H1 (cell line): ENCODE results near the gene ZNF548. TPM values are rescaled to one million over a fixed set of nuclear protein-coding genes. Genes with fewer than 3 reads are reported as not detected.
A peak's percentile ranks its signal among the peaks of the same experiment; 100 is the strongest.

ENCODE experiments used
- ATF2 ChIP-seq: IDR thresholded peaks from 2 replicates; pipeline ENCODE4 v1.6.1; 2012; ENCODE audit warnings: low read length, inconsistent platforms
- CTBP2 ChIP-seq: IDR thresholded peaks from 2 replicates; pipeline ENCODE4 v1.7.0; 2011; ENCODE audit warnings: borderline replicate concordance, mild to moderate bottlenecking, moderate library complexity, mixed read lengths, low read length; ENCODE audit not compliant: insufficient read depth, insufficient read length
- CTCF ChIP-seq, 3 experiments: IDR thresholded peaks; 1 replicate in 2 of 3; 2 replicates in 1 of 3; pipeline versions ENCODE4 v1.5.1 to v1.6.1; 2011; ENCODE audit warnings: low read length in 3 of 3, mild to moderate bottlenecking in 3 of 3, inconsistent platforms in 2 of 3, low read depth in 1 of 3, moderate library complexity in 1 of 3; ENCODE audit not compliant: insufficient read depth in 1 of 3; ENCODE audit errors: control extremely low read depth in 1 of 3
- EP300 ChIP-seq, 2 experiments: IDR thresholded peaks; 1 replicate in 1 of 2; 2 replicates in 1 of 2; pipeline ENCODE4 v1.6.1; 2011 to 2012; ENCODE audit warnings: low read depth in 2 of 2, low read length in 2 of 2, mild to moderate bottlenecking in 2 of 2, borderline replicate concordance in 1 of 2, inconsistent platforms in 1 of 2, moderate library complexity in 1 of 2
- FOSL1 ChIP-seq: IDR thresholded peaks from 2 replicates; pipeline ENCODE4 v1.6.1; 2011; ENCODE audit warnings: mild to moderate bottlenecking, low read depth, low read length, moderate library complexity; ENCODE audit not compliant: insufficient read depth
- GABPA ChIP-seq: IDR thresholded peaks from 2 replicates; pipeline ENCODE4 v1.6.1; 2011; ENCODE audit warnings: mild to moderate bottlenecking, low read length, moderate library complexity, borderline replicate concordance; ENCODE audit not compliant: insufficient read depth
- HDAC2 ChIP-seq, 2 experiments: fragments of 300-600 bp in 1 of 2; sonication (generic) in 1 of 2; IDR thresholded peaks; 2 replicates each; pipeline ENCODE4 v1.6.1; 2011 to 2012; ENCODE audit warnings: low read depth in 2 of 2, low read length in 2 of 2, mild to moderate bottlenecking in 2 of 2, moderate library complexity in 2 of 2, borderline replicate concordance in 1 of 2, inconsistent platforms in 1 of 2
- JUND ChIP-seq: IDR thresholded peaks from 2 replicates; pipeline ENCODE4 v1.6.1; 2011; ENCODE audit warnings: mild to moderate bottlenecking, improper control_type of control experiment, low read length
- KDM4A ChIP-seq: IDR thresholded peaks from one replicate; pipeline ENCODE4 v1.7.1; 2012; ENCODE audit warnings: low read depth, mild to moderate bottlenecking, moderate library complexity, low read length, inconsistent platforms; ENCODE audit not compliant: severe bottlenecking
- MAFK ChIP-seq: IDR thresholded peaks from 2 replicates; pipeline ENCODE4 v1.6.1; 2012; ENCODE audit warnings: low read depth, mild to moderate bottlenecking, improper control_type of control experiment, low read length
- NRF1 ChIP-seq: IDR thresholded peaks from 2 replicates; pipeline ENCODE4 v1.6.1; 2011; ENCODE audit warnings: mild to moderate bottlenecking, low read depth, low read length, improper control_type of control experiment
- POLR2AphosphoS5 ChIP-seq: IDR thresholded peaks from 2 replicates; pipeline ENCODE4 v1.6.1; 2011; ENCODE audit warnings: low read depth, low read length
- SAP30 ChIP-seq: fragments of 300-600 bp; sonication (generic); IDR thresholded peaks from 2 replicates; pipeline ENCODE4 v1.7.1; 2012; ENCODE audit warnings: low read length, moderate library complexity, mild to moderate bottlenecking, inconsistent platforms; ENCODE audit not compliant: insufficient read depth, insufficient replicate concordance
- SIN3A ChIP-seq, 2 experiments: IDR thresholded peaks in 1 of 2; conservative IDR thresholded peaks in 1 of 2; 2 replicates each; pipeline ENCODE4 v1.6.1; 2011 to 2012; ENCODE audit warnings: low read length in 2 of 2, improper control_type of control experiment in 1 of 2, low read depth in 1 of 2, mild to moderate bottlenecking in 1 of 2
- SP2 ChIP-seq: IDR thresholded peaks from 2 replicates; pipeline ENCODE4 v1.6.1; 2012; ENCODE audit warnings: mild to moderate bottlenecking, low read length, inconsistent platforms
- TCF12 ChIP-seq: IDR thresholded peaks from 2 replicates; pipeline ENCODE4 v1.6.1; 2011; ENCODE audit warnings: low read depth, mild to moderate bottlenecking, low read length
- TEAD4 ChIP-seq: IDR thresholded peaks from 2 replicates; pipeline ENCODE4 v1.6.1; 2012; ENCODE audit warnings: low read depth, low read length, inconsistent platforms, mixed read lengths
- polyA plus RNA-seq, 7 experiments: library from polyadenylated mRNA; depleted of rRNA in 3 of 7; stranded (reverse) in 5 of 7; unstranded in 2 of 7; fragments of >200 nt in 5 of 7; fragments of 200-250 nt in 2 of 7; gene quantifications; 1 replicate in 5 of 7; 2 replicates in 1 of 7; 4 replicates in 1 of 7; pipeline versions ENCODE4 v1.2.1 to v1.2.3, GENCODE V29; 2011 to 2013; ENCODE audit warnings: missing spikeins in 2 of 7, mixed read lengths in 2 of 7
- total RNA-seq: library from RNA; stranded (reverse); fragmentation: NEBNext Ultra II Directional; extraction: Animal tissue kit (Norgen Biotek cat#: 25700); gene quantifications from 2 replicates; pipeline ENCODE4 v1.2.1, GENCODE V29; 2021

Gene ZNF548
- total and polyA plus RNA-seq, 2 of the 8 experiments (the other 6 are each of a cell fraction or from before 2014, with no cell fraction given): 7.4 to 9.9 TPM

GRCh38 chr19:57389730-57390598, at the start of gene ZNF548 (continued):
- peak; percentile 48 for TF ChIP-seq SAP30
- peak in 2 of 3 experiments; percentile 6 to 28; a peak in 3 of 4 replicates for TF ChIP-seq CTCF (IDR thresholded peaks at IDR 0.05; ENCODE audit: control extremely low read depth in 1 of 3, insufficient read depth in 1 of 3, low read depth in 1 of 3, low read length in 3 of 3)
- no peak for TF ChIP-seq MAFK
- TF ChIP-seq CTBP2: peak; percentile 20
- peak in 1 of 2 experiments; percentile 60; a peak in 1 of 3 replicates for TF ChIP-seq EP300 (IDR thresholded peaks at IDR 0.05; ENCODE audit: borderline replicate concordance in 1 of 2, low read depth in 2 of 2, low read length in 2 of 2)
- peak; percentile 84; the same call in 1 of the 2 replicates for TF ChIP-seq ATF2
- peak; percentile 90; the same call in 1 of the 2 replicates for TF ChIP-seq GABPA
- peak in 1 of 2 experiments; percentile 64; a peak in 1 of 4 replicates for TF ChIP-seq HDAC2 (IDR thresholded peaks at IDR 0.05; ENCODE audit: borderline replicate concordance in 1 of 2, low read depth in 2 of 2, low read length in 2 of 2)
- TF ChIP-seq POLR2AphosphoS5: peak; percentile 26; the same call in 1 of the 2 replicates
- no peak for TF ChIP-seq TCF12
- peak; percentile 95 for TF ChIP-seq KDM4A
- TF ChIP-seq FOSL1: no peak
- peak; percentile 28; the same call in 1 of the 2 replicates for TF ChIP-seq SP2
- peak; percentile 49; the same call in 1 of the 2 replicates for TF ChIP-seq NRF1
- TF ChIP-seq JUND: peak; percentile 81
- TF ChIP-seq SIN3A (conservative IDR thresholded peaks at IDR 0.05 in 1 of 2, IDR thresholded peaks at IDR 0.05 in 1 of 2; ENCODE audit: low read depth in 1 of 2, low read length in 2 of 2): peak; percentile 81 to 95; a peak in 2 of 4 replicates
- TF ChIP-seq TEAD4: no peak
